GM18508 (cell line): ENCODE measurements around the gene RASGRP3.

Experiments
- ATAC-seq: cut with Tn5 transposase; IDR thresholded peaks from one replicate; pipeline ENCODE4 v1.9.1; 2021; ENCODE audit warnings: moderate number of reproducible peaks; ENCODE audit not compliant: insufficient read depth, unreplicated experiment

Gene RASGRP3

GRCh38 chr2:33513480-33513879 lies 37.0 kb downstream of the RASGRP3 start:
- ATAC-seq: no peak

GRCh38 chr2:33516456-33516995 lies 40.1 kb downstream of the RASGRP3 start:
- no peak for ATAC-seq

- no peak for ATAC-seq
These were observed 41.8 kb downstream of the RASGRP3 start for GRCh38 chr2:33518200-33518599.

GRCh38 chr2:33518929-33519328 lies 42.5 kb downstream of the RASGRP3 start:
- no peak for ATAC-seq

- no peak for ATAC-seq
These were observed 45.4 kb downstream of the RASGRP3 start for GRCh38 chr2:33521791-33522281.

- no peak for ATAC-seq
These were observed 46.1 kb downstream of the RASGRP3 start for GRCh38 chr2:33522576-33522975.

- no peak for ATAC-seq
These were observed 49.2 kb downstream of the RASGRP3 start for GRCh38 chr2:33525666-33526065.

GRCh38 chr2:33526132-33526531 lies 49.7 kb downstream of the RASGRP3 start:
- no peak for ATAC-seq

- no peak for ATAC-seq
These were observed 50.5 kb downstream of the RASGRP3 start for GRCh38 chr2:33526921-33527320.

GRCh38 chr2:33528441-33528950 lies 52.0 kb downstream of the RASGRP3 start:
- ATAC-seq: no peak

- no peak for ATAC-seq
These were observed 53.5 kb downstream of the RASGRP3 start for GRCh38 chr2:33529771-33530481.

- ATAC-seq: no peak
These were observed 54.5 kb downstream of the RASGRP3 start for GRCh38 chr2:33530690-33531548.

- no peak for ATAC-seq
These were observed 55.2 kb downstream of the RASGRP3 start for GRCh38 chr2:33531549-33532059.

- no peak for ATAC-seq
These were observed 55.7 kb downstream of the RASGRP3 start for GRCh38 chr2:33532146-33532545.

GRCh38 chr2:33532966-33533365 lies 56.5 kb downstream of the RASGRP3 start:
- ATAC-seq: no peak

- no peak for ATAC-seq
These were observed 59.0 kb downstream of the RASGRP3 start for GRCh38 chr2:33535421-33535820.

- no peak for ATAC-seq
These were observed 64.8 kb downstream of the RASGRP3 start for GRCh38 chr2:33541243-33541642.

- ATAC-seq: no peak
These were observed 73.8 kb downstream of the RASGRP3 start for GRCh38 chr2:33550206-33550605.

GRCh38 chr2:33552758-33553461 lies 76.5 kb downstream of the RASGRP3 start:
- no peak for ATAC-seq

GRCh38 chr2:33555681-33556080 lies 79.2 kb downstream of the RASGRP3 start:
- ATAC-seq: no peak
